WTC11 (cell line): Measurements from ENCODE around the gene PRX.

Experiments
- ATF3 ChIP-seq: sonication (generic); formaldehyde crosslinking; conservative IDR thresholded peaks from 2 replicates; pipeline ENCODE4 v1.8.1; 2022; ENCODE audit warnings: mild to moderate bottlenecking, missing genetic modification reagents
- CTCF ChIP-seq: fragments of 200-600 bp; IDR thresholded peaks from 2 replicates; pipeline ENCODE4 v1.8.0; 2022; ENCODE audit warnings: antibody characterized with exemption
- E2F1 ChIP-seq: sonication (generic); formaldehyde crosslinking; IDR thresholded peaks from 2 replicates; pipeline ENCODE4 v1.8.0; 2022; ENCODE audit warnings: mild to moderate bottlenecking, missing genetic modification reagents
- ESRRA ChIP-seq: sonication (generic); formaldehyde crosslinking; IDR thresholded peaks from 2 replicates; pipeline ENCODE4 v1.8.1; 2022; ENCODE audit warnings: mild to moderate bottlenecking, missing genetic modification reagents, borderline replicate concordance
- HMGXB4 ChIP-seq: sonication (generic); formaldehyde crosslinking; IDR thresholded peaks from 2 replicates; pipeline ENCODE4 v1.8.1; 2023; ENCODE audit warnings: mild to moderate bottlenecking, moderate library complexity, missing genetic modification reagents
- PREB ChIP-seq: sonication (generic); formaldehyde crosslinking; IDR thresholded peaks from 2 replicates; pipeline ENCODE4 v1.8.1; 2022; ENCODE audit warnings: mild to moderate bottlenecking, missing genetic modification reagents, moderate library complexity, borderline replicate concordance
- ZNF512 ChIP-seq: sonication (generic); formaldehyde crosslinking; IDR thresholded peaks from 2 replicates; pipeline ENCODE4 v1.8.1; 2022; ENCODE audit warnings: missing genetic modification reagents, borderline replicate concordance

GRCh38 chr19:40395956-40396355, 17.2 kb downstream of the PRX start:
- TF ChIP-seq ATF3 (no peak), E2F1 (CRISPR knock-in tag) (no peak), ESRRA (no peak), CTCF (no peak), PREB (CRISPR knock-in tag) (no peak), HMGXB4 (CRISPR knock-in tag) (no peak), ZNF512 (CRISPR knock-in tag) (no peak)
